WTC11 (cell line): ENCODE measurements around the gene P2RY12. TPM values are rescaled to one million over a fixed set of nuclear protein-coding genes. Genes with fewer than 3 reads are reported as not detected.

ENCODE experiments used
- ATAC-seq: fragments of 200-7000 bp; cut with Tn5 transposase; 2 replicates; pipeline ENCODE4 v1.10.0; 2021; ENCODE audit warnings: mild to moderate bottlenecking, moderate library complexity
- CTCF ChIA-PET: fragments of 300-600 bp; sonication (Branson Sonifier 250); formaldehyde crosslinking; loops from one replicate; lab custom pipeline; 2021; ENCODE audit warnings: antibody characterized with exemption; lab: Charles Lee
- POLR2A ChIA-PET: fragments of 350-600 bp; sonication (Branson Sonifier 250); formaldehyde crosslinking; loops from one replicate; lab custom pipeline; 2021; ENCODE audit warnings: antibody characterized with exemption; lab: Charles Lee
- DNase-seq: peaks from one replicate; pipeline ENCODE4 v3.0.0; 2021; ENCODE audit warnings: low spot score
- H3K27ac Mint-ChIP-seq: 2 replicates; pipeline ENCODE4 v1.8.0; 2021; ENCODE audit warnings: mixed read lengths
- H3K27me3 Mint-ChIP-seq: 2 replicates; pipeline ENCODE4 v1.8.0; 2021; ENCODE audit warnings: low read depth, mild to moderate bottlenecking, moderate library complexity, mixed read lengths
- H3K36me3 Mint-ChIP-seq: 2 replicates; pipeline ENCODE4 v1.8.0; 2021; ENCODE audit warnings: mixed read lengths
- H3K4me1 Mint-ChIP-seq: 2 replicates; pipeline ENCODE4 v1.8.0; 2022; ENCODE audit warnings: mixed read lengths
- H3K4me3 Mint-ChIP-seq: 2 replicates; pipeline ENCODE4 v1.8.0; 2021; ENCODE audit warnings: mild to moderate bottlenecking, moderate library complexity, mixed read lengths
- H3K9me3 Mint-ChIP-seq: 2 replicates; pipeline ENCODE4 v1.8.0; 2021; ENCODE audit warnings: mixed read lengths
- ATF1 ChIP-seq: sonication (generic); formaldehyde crosslinking; IDR thresholded peaks from 2 replicates; pipeline ENCODE4 v1.8.1; 2023; ENCODE audit warnings: mild to moderate bottlenecking, moderate library complexity, missing genetic modification reagents
- ATF2 ChIP-seq: sonication (generic); formaldehyde crosslinking; IDR thresholded peaks from 2 replicates; pipeline ENCODE4 v1.8.1; 2022; ENCODE audit warnings: low read depth, missing genetic modification reagents, borderline replicate concordance
- ATF6 ChIP-seq: sonication (generic); formaldehyde crosslinking; IDR thresholded peaks from 2 replicates; pipeline ENCODE4 v1.8.1; 2023; ENCODE audit warnings: mild to moderate bottlenecking, missing genetic modification reagents
- CREM ChIP-seq: sonication (generic); formaldehyde crosslinking; IDR thresholded peaks from 2 replicates; pipeline ENCODE4 v1.8.1; 2022; ENCODE audit warnings: mild to moderate bottlenecking, missing genetic modification reagents, moderate library complexity
- EMX1 ChIP-seq: fragments of 250-450 bp; sonication (Bioruptor Pico); IDR thresholded peaks from 2 replicates; pipeline ENCODE4 v1.8.0; 2021; ENCODE audit warnings: mild to moderate bottlenecking
- ETV6 ChIP-seq: sonication (generic); formaldehyde crosslinking; IDR thresholded peaks from 2 replicates; pipeline ENCODE4 v1.8.1; 2022; ENCODE audit warnings: mild to moderate bottlenecking, missing genetic modification reagents
- GTF2I ChIP-seq: fragments of 250-450 bp; sonication (Bioruptor Pico); conservative IDR thresholded peaks from 2 replicates; pipeline ENCODE4 v1.4.0; 2021; ENCODE audit warnings: mild to moderate bottlenecking
- KAT7 ChIP-seq: sonication (generic); formaldehyde crosslinking; IDR thresholded peaks from 2 replicates; pipeline ENCODE4 v1.8.1; 2023; ENCODE audit warnings: missing genetic modification reagents, mild to moderate bottlenecking, borderline replicate concordance
- MYBL2 ChIP-seq: sonication (generic); formaldehyde crosslinking; IDR thresholded peaks from 2 replicates; pipeline ENCODE4 v1.8.1; 2023; ENCODE audit warnings: mild to moderate bottlenecking, moderate library complexity, missing genetic modification reagents
- PRRX2 ChIP-seq: fragments of 250-450 bp; sonication (Bioruptor Pico); IDR thresholded peaks from 2 replicates; pipeline ENCODE4 v1.8.0; 2021; ENCODE audit warnings: mild to moderate bottlenecking
- RORB ChIP-seq: fragments of 250-450 bp; sonication (Bioruptor Pico); IDR thresholded peaks from 2 replicates; pipeline ENCODE4 v1.9.0; 2021; ENCODE audit warnings: mild to moderate bottlenecking
- SMAD3 ChIP-seq: sonication (generic); formaldehyde crosslinking; IDR thresholded peaks from 2 replicates; pipeline ENCODE4 v1.8.0; 2022; ENCODE audit warnings: missing genetic modification reagents, mild to moderate bottlenecking, borderline replicate concordance
- SMAD4 ChIP-seq: sonication (generic); formaldehyde crosslinking; IDR thresholded peaks from 2 replicates; pipeline ENCODE4 v1.8.0; 2022; ENCODE audit warnings: mild to moderate bottlenecking, missing genetic modification reagents
- TCF7 ChIP-seq: sonication (generic); formaldehyde crosslinking; IDR thresholded peaks from 2 replicates; pipeline ENCODE4 v1.8.0; 2022; ENCODE audit warnings: mild to moderate bottlenecking, low read depth, missing genetic modification reagents, moderate library complexity
- ZNF121 ChIP-seq: sonication (generic); formaldehyde crosslinking; IDR thresholded peaks from 2 replicates; pipeline ENCODE4 v1.8.0; 2023; ENCODE audit warnings: missing genetic modification reagents
- ZNF219 ChIP-seq: sonication (generic); formaldehyde crosslinking; IDR thresholded peaks from 2 replicates; pipeline ENCODE4 v1.8.0; 2023; ENCODE audit warnings: missing genetic modification reagents, mild to moderate bottlenecking, borderline replicate concordance
- ZNF232 ChIP-seq: sonication (generic); formaldehyde crosslinking; IDR thresholded peaks from 2 replicates; pipeline ENCODE4 v1.8.0; 2022; ENCODE audit warnings: mild to moderate bottlenecking, missing genetic modification reagents
- ZNF317 ChIP-seq: sonication (generic); formaldehyde crosslinking; IDR thresholded peaks from 2 replicates; pipeline ENCODE4 v1.8.1; 2023; ENCODE audit warnings: low read depth, mild to moderate bottlenecking, moderate library complexity, missing genetic modification reagents, borderline replicate concordance
- ZNF396 ChIP-seq: fragments of 250-450 bp; sonication (Bioruptor Pico); IDR thresholded peaks from 2 replicates; pipeline ENCODE4 v1.8.0; 2021; ENCODE audit warnings: mild to moderate bottlenecking, moderate library complexity, borderline replicate concordance
- ZNF423 ChIP-seq: fragments of 250-450 bp; sonication (Bioruptor Pico); IDR thresholded peaks from 2 replicates; pipeline ENCODE4 v2.1.2; 2022; ENCODE audit warnings: mild to moderate bottlenecking, moderate library complexity
- ZNF671 ChIP-seq: fragments of 250-450 bp; sonication (Bioruptor Pico); IDR thresholded peaks from 2 replicates; pipeline ENCODE4 v1.8.0; 2021; ENCODE audit warnings: mild to moderate bottlenecking
- total RNA-seq: library from RNA; stranded (reverse); gene quantifications from 3 replicates; pipeline ENCODE4 v1.2.3, GENCODE V29; 2021
- TF ChIP-seq, protein P1 (sequence below): fragments of 250-450 bp; sonication (Bioruptor Pico); conservative IDR thresholded peaks from 2 replicates; pipeline ENCODE4 v1.9.0; 2021; ENCODE audit warnings: mild to moderate bottlenecking

Gene P2RY12
- total RNA-seq, 1 experiment from 2014 or later, result not detected

- ChIA-PET POLR2A (interaction anchor here (0.7 kb wide), 1 partner anchor 71 kb away, joined by 3 read pairs; no protein-coding TSS in a partner anchor), CTCF (interaction anchor here (1.5 kb wide), 1 partner anchor 11 kb away, joined by 7 read pairs; no protein-coding TSS in a partner anchor)
- Mint-ChIP-seq H3K27ac (peak within 1 kb of the TSS; percentile 89), H3K36me3 (no peaks in the 10 kb centered on the region), H3K4me1 (peaks cover 51% of the 10 kb centered on the region), H3K4me3 (no peak within 1 kb of the TSS), H3K27me3 (no peaks in the 10 kb centered on the region), H3K9me3 (no peaks in the 10 kb centered on the region)
- ATAC-seq (peak; percentile 55), DNase-seq (no peak)
- TF ChIP-seq ZNF396 (CRISPR knock-in tag), result no peak
- TF ChIP-seq KAT7 (CRISPR knock-in tag), result no peak
- no peak for TF ChIP-seq ZNF121 (CRISPR knock-in tag)
- TF ChIP-seq CREM (CRISPR knock-in tag), result no peak
- no peak for TF ChIP-seq ZNF219 (CRISPR knock-in tag)
These were observed 68.1 kb downstream of the P2RY12 start, which contains the start of gene GPR87 for GRCh38 chr3:151316267-151316991. GPR87 (minus strand) TSS chr3:151316820; CDS start chr3:151300100, 16,720 bp downstream.

GRCh38 chr3:151315846-151316245 lies 68.7 kb downstream of the P2RY12 start:
- Mint-ChIP-seq H3K4me3 (no peak overlapping the region), H3K36me3 (no peaks in the 10 kb centered on the region), H3K9me3 (no peaks in the 10 kb centered on the region), H3K27me3 (no peaks in the 10 kb centered on the region), H3K4me1 (peaks cover 51% of the 10 kb centered on the region), H3K27ac (peak overlapping the region; percentile 86)
- no peak for TF ChIP-seq SMAD4 (CRISPR knock-in tag)
- TF ChIP-seq SMAD3 (CRISPR knock-in tag), result no peak
- no peak for TF ChIP-seq TCF7 (CRISPR knock-in tag)
- no peak for TF ChIP-seq EMX1 (CRISPR knock-in tag)
- TF ChIP-seq ZNF396 (CRISPR knock-in tag), result no peak
- no peak for TF ChIP-seq ETV6
- no peak for TF ChIP-seq ZNF232 (CRISPR knock-in tag)
- TF ChIP-seq ZNF317 (CRISPR knock-in tag), result no peak
- no peak for TF ChIP-seq ATF2 (CRISPR knock-in tag)
- no peak for TF ChIP-seq GTF2I
- POLR2A ChIA-PET, result no interaction called here
- ATAC-seq, result no peak
- DNase-seq, result no peak
- CTCF ChIA-PET, result interaction anchor here (1.5 kb wide), 1 partner anchor 12 kb away, joined by 7 read pairs; no protein-coding TSS in a partner anchor

DNA sequence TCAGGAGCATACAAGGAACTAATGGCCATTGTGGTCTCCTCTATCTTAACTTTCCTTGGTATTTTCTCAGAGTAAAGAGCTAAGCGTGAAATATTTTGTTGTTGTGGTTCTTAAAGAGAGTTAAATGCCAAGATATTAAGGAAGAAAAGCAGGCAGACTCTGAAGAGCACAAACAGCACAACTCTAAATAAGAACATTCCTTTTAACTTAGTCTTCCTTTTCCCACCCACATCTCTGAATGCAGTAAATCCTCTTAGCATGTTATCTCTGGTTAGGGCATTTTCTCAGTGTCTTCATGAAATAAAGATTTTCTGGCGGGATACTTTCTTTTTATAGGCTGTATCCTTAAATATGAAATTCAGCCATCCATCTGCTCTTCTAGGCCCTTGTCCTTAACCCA lies 69.4 kb downstream of the P2RY12 start:
- TF ChIP-seq RORB (CRISPR knock-in tag), result no peak
- no peak for TF ChIP-seq EMX1 (CRISPR knock-in tag)
- Mint-ChIP-seq H3K27me3 (no peaks in the 10 kb centered on the region), H3K27ac (peak overlapping the region; percentile 83), H3K9me3 (no peaks in the 10 kb centered on the region), H3K36me3 (no peaks in the 10 kb centered on the region), H3K4me3 (no peak overlapping the region), H3K4me1 (peaks cover 51% of the 10 kb centered on the region)
- ChIA-PET POLR2A (no interaction called here), CTCF (no interaction called here)
- no peak for DNase-seq
- ATAC-seq, result no peak

DNA sequence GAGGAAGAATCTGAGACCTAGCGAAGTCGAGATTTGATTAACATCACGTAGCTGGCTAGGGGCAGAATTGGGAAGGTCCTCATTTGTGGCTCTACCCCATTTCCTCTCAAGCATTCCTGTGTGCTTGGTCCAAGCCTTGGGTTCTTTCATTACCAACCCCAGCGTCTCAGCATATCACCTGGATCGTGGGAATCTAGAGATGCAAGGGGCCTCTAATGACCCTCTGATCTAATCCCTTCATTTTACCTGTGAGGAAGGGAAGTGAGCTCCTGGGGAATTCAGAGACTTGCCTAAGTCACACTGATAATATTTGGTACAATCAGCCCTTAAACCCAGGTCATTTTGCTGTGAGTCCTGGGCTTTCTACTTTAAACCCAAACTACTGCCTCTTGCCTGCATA lies 70.0 kb downstream of the P2RY12 start:
- ChIA-PET POLR2A (no interaction called here), CTCF (interaction anchor here (0.7 kb wide), 1 partner anchor 8 kb away, joined by 4 read pairs; no protein-coding TSS in a partner anchor)
- Mint-ChIP-seq H3K4me3 (no peak overlapping the region), H3K36me3 (no peaks in the 10 kb centered on the region), H3K4me1 (peaks cover 55% of the 10 kb centered on the region), H3K9me3 (no peaks in the 10 kb centered on the region), H3K27ac (peak overlapping the region; percentile 83), H3K27me3 (no peaks in the 10 kb centered on the region)
- no peak for ATAC-seq
- no peak for DNase-seq
- TF ChIP-seq ATF2 (CRISPR knock-in tag) (no peak), ZNF671 (no peak), ZNF423 (no peak), ATF6 (CRISPR knock-in tag) (no peak), PRRX2 (CRISPR knock-in tag) (no peak), ZNF232 (CRISPR knock-in tag) (no peak), TCF7 (CRISPR knock-in tag) (no peak), SMAD4 (CRISPR knock-in tag) (no peak), ATF1 (CRISPR knock-in tag) (no peak), MYBL2 (CRISPR knock-in tag) (no peak), ZNF317 (CRISPR knock-in tag) (no peak)
- TF ChIP-seq, protein P1, sequence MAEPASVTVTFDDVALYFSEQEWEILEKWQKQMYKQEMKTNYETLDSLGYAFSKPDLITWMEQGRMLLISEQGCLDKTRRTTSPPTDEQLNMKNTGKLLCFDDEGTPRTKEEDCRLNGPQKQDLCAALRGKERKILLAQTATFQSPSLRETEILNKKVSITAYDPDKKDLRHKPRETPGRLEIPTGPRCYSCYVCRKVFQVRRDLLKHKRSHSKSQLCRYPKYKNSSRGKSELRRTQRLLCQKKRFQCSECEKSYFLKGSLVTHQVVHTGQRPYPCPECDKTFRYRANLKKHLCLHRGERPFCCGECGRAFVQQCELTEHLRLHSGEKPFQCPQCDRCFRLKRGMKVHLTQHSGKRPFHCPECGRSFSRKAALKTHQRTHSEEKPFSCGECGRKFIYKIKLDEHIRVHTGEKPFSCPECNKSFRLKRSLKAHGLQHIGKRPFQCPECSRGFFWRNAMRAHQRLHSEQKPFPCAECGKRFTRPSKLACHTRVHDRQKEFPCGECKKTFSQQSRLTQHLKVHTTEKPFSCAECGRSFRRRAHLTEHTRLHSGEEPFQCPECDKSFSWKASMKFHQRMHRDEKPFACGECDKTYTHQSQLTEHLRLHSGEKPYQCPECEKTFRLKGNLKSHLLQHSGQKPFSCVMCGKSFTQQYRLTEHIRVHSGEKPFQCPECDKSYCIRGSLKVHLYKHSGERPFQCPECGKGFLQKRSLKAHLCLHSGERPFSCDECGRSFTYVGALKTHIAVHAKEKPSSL (CRISPR knock-in tag), result no peak
